ENCODE data around the gene POLD4. TPM values are rescaled to one million over a fixed set of nuclear protein-coding genes. Genes with fewer than 3 reads are reported as not detected.

Gene POLD4
- total and polyA plus RNA-seq, 2 of the 13 experiments (the other 11 are each of a cell fraction or from before 2014, with no cell fraction given), result 10.5 to 27.4 TPM

- no peak for TF ChIP-seq ZNF101 (CRISPR knock-in tag; IDR thresholded peaks at IDR 0.05; ENCODE audit: borderline replicate concordance, low read depth)
- TF ChIP-seq ERF (CRISPR knock-in tag; IDR thresholded peaks at IDR 0.05), result 0 out of 2 replicates have a peak, but pooled peaks have one; percentile 21
- TF ChIP-seq ZBTB25 (CRISPR knock-in tag; IDR thresholded peaks at IDR 0.05), result 0 out of 2 replicates have a peak, but pooled peaks have one; percentile 26
- peak; percentile 34; the same call in 1 of the 2 replicates for TF ChIP-seq BCL6 (CRISPR knock-in tag; IDR thresholded peaks at IDR 0.05)
- peak; percentile 85; the same call in 1 of the 2 replicates for TF ChIP-seq TFAP4 (IDR thresholded peaks at IDR 0.05; ENCODE audit: borderline replicate concordance, low read depth)
- TF ChIP-seq YY1 (IDR thresholded peaks at IDR 0.05; ENCODE audit: insufficient read depth, insufficient replicate concordance, low read depth, low read length), result peak; percentile 20
- no peak for TF ChIP-seq SAFB2 (CRISPR knock-in tag; IDR thresholded peaks at IDR 0.05; ENCODE audit: borderline replicate concordance, low read depth)
- TF ChIP-seq ZNF709 (CRISPR knock-in tag; IDR thresholded peaks at IDR 0.05), result no peak
- TF ChIP-seq ETV5 (CRISPR knock-in tag; IDR thresholded peaks at IDR 0.05; ENCODE audit: borderline replicate concordance), result peak; percentile 42; the same call in 1 of the 2 replicates
- TF ChIP-seq CCAR2 (optimal IDR thresholded peaks at IDR 0.05; ENCODE audit: low read depth, low read length), result peak; percentile 53
- TF ChIP-seq SAP130 (CRISPR knock-in tag; IDR thresholded peaks at IDR 0.05; ENCODE audit: low read depth), result peak; percentile 56
- TF ChIP-seq ZBTB33 (CRISPR knock-in tag; IDR thresholded peaks at IDR 0.05), result peak; percentile 61
- TF ChIP-seq PREB (CRISPR knock-in tag; IDR thresholded peaks at IDR 0.05), result no peak
- TF ChIP-seq KDM2A (CRISPR knock-in tag; IDR thresholded peaks at IDR 0.05; ENCODE audit: borderline replicate concordance, low read depth), result peak; percentile 40
- TF ChIP-seq EP300 (IDR thresholded peaks at IDR 0.05; ENCODE audit: low read depth in 2 of 2, low read length in 2 of 2), result 0 out of 4 replicates have a peak, but pooled peaks of 1 of the 2 experiments have one; percentile 12
- no peak for TF ChIP-seq EP300 (CRISPR knock-in tag; IDR thresholded peaks at IDR 0.05; ENCODE audit: borderline replicate concordance)
- no peak for TF ChIP-seq ZXDC (CRISPR knock-in tag; IDR thresholded peaks at IDR 0.05)
- TF ChIP-seq RAD21 (CRISPR knock-in tag; IDR thresholded peaks at IDR 0.05), result peak; percentile 87
- no peak for TF ChIP-seq ZNF33B (CRISPR knock-in tag; IDR thresholded peaks at IDR 0.05)
Measured at GRCh38 chr11:67356864-67357561, 3.7 kb upstream of the POLD4 start (continued).
